Stomach smooth muscle (tissue), 2 donors: ENCODE measurements around the gene KCNJ5.
A peak's percentile ranks its signal among the peaks of the same experiment; 100 is the strongest.

Experiments
- H3K27ac ChIP-seq: one replicate; pipeline ENCODE4 v1.7.0; 2013; ENCODE audit warnings: mild to moderate bottlenecking, low read length, inconsistent platforms
- H3K27me3 ChIP-seq, 2 donors: one replicate each; pipeline ENCODE4 v1.7.0; 2013; ENCODE audit warnings: low read length in 2 of 2; ENCODE audit not compliant: insufficient read depth in 2 of 2, control insufficient read depth in 1 of 2
- H3K36me3 ChIP-seq, 2 donors: one replicate each; pipeline ENCODE4 v1.7.0; 2013; ENCODE audit warnings: low read length in 2 of 2; ENCODE audit not compliant: control insufficient read depth in 2 of 2, insufficient read depth in 2 of 2
- H3K4me1 ChIP-seq: one replicate; pipeline ENCODE4 v1.7.0; 2013; ENCODE audit warnings: low read length; ENCODE audit not compliant: control insufficient read depth, insufficient read depth
- H3K4me3 ChIP-seq, 2 donors: one replicate each; pipeline ENCODE4 v1.7.0; 2013; ENCODE audit warnings: low read length in 2 of 2
- H3K9ac ChIP-seq, 2 donors: one replicate each; pipeline ENCODE4 v1.7.0; 2013; ENCODE audit warnings: low read length in 2 of 2, mild to moderate bottlenecking in 1 of 2
- H3K9me3 ChIP-seq, 2 donors: one replicate each; pipeline ENCODE4 v1.7.0; 2013; ENCODE audit warnings: low read length in 2 of 2; ENCODE audit not compliant: control insufficient read depth in 2 of 2
- donor health status: healthy.
- donor health status: Pancreatic carcinoma.

The KCNJ5 gene

DNA sequence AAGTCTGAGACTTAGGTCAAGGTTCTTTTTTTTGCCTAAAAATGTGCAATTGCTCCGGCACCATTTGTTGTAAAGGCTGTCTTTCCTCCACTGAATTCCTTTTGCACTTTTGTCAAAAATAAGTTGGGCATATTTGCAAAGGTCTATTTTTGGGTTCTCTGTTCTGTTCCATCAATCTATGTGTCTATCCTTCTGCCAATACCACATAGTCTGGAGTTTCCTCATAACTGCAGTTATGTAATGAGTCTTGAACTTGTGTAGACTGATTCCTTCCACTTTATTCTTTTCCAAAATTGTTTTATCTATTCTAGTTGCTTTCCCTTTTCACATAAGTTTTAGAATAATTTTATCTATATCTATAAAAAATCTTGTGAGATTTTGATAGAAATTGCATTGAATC, 6.7 kb downstream of the KCNJ5 start:
- H3K27me3 ChIP-seq: no peaks in the 10 kb centered on the region
- H3K4me3 ChIP-seq: no peak overlapping the region
- no peaks in the 10 kb centered on the region for H3K9me3 ChIP-seq
- no peaks in the 10 kb centered on the region for H3K4me1 ChIP-seq
- H3K9ac ChIP-seq: no peak overlapping the region
- no peak overlapping the region for H3K27ac ChIP-seq
- H3K36me3 ChIP-seq: no peaks in the 10 kb centered on the region

DNA sequence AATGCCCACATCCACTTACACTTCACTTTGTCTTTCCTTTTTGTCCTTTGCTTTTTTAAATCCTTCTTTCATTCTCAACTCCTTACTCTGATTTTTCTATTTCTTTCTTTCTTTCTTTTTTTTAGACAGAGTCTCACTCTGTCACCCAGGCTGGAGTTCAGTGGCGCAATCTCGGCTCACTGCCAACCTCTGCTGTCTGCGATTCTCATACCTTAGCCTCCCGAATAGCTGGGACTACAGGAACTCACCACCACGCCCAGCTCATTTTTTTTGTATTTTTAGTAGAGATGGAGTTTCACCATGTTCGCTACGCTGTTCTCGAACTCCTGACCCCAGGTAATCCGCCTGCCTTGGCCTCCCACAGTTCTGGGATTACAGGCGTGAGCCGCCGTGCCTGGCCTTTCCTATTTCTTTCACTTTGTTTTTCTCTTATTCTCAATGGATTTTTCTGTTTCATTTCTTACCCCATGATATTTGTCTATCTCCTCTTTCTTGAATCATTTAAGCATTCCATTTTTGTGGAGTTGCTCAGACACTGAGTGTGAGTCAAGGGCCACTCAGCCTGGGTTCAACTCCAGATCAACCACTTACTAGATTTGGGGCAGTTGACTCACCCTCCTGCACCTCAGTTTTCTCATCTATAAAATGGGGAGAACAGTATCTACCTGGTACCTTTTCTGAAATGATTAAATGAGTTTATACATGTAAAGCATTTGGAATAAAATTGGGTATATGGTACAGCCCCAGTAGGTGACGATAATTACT, 7.6 kb downstream of the KCNJ5 start:
- Histone ChIP-seq H3K27ac (no peak overlapping the region), H3K9ac (no peak overlapping the region), H3K36me3 (no peaks in the 10 kb centered on the region), H3K4me3 (no peak overlapping the region), H3K27me3 (no peaks in the 10 kb centered on the region), H3K9me3 (no peaks in the 10 kb centered on the region), H3K4me1 (no peaks in the 10 kb centered on the region)

DNA sequence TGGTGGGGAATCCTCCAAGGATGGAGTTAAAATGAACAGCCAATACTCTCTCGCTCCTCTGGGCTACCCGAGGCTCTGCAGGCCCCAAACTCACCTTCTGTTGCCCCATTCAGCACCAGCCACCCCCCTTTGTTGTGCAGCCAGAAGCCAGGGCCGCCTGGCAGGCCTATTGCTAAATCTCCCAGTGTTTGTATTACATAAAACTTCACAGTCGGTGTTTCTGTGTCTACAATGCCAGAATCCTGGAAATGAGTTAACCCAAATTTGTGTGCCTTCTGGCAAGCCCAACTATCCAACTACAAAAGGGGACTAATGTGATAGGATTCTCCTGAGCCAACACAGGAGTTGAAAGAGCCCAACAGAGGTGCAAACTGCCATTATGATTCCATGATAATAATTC, 9.3 kb downstream of the KCNJ5 start:
- Histone ChIP-seq H3K4me1 (peaks cover 3% of the 10 kb centered on the region), H3K27me3 (peaks cover 0 to 2% of the 10 kb centered on the region in 2 donors), H3K27ac (no peak overlapping the region), H3K9me3 (no peaks in the 10 kb centered on the region), H3K36me3 (no peaks in the 10 kb centered on the region), H3K4me3 (no peak overlapping the region), H3K9ac (no peak overlapping the region)

DNA sequence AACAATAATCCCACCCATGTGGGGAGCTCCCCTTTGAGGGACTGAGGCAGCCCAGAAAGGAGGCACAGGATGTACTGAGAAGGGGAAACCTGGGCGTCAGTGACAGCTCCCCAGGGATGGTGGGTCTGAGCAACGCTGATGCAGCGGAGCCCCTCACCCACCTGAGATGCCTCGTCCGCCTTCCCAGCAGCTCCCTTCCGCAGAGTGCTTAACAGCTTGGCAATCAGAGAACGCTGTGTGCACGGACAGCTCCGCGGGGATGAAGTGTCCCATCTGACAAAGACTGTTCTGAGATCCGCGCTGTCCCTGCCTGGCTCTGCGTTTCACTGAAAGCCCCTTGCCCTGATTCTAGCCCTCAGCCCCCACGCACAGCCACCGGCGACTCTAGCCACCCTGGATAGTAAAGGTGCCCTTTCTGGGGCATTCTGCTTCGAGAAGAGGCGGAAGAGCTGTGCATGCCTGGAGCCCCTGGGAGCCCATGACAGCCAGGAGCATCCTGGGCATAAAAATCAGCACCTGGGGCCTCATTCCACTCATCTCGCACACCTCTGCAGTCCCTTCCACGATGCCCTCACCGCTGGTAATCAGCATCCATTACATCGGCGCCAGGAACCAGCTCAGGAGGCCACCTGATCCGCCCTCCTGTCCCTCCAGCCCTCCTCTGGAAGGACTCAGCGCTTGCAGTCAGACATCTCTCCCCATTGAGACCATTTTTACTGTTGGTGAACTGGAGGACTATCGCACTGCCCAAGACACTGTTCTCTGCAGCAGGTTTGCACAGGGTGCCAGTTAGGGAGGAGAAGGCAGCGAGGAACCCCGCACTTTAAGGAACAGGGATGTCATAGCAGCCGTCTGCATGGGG, 10.7 kb downstream of the KCNJ5 start:
- no peak overlapping the region for H3K27ac ChIP-seq
- peaks cover 9 to 12% of the 10 kb centered on the region in 2 donors for H3K27me3 ChIP-seq
- H3K4me1 ChIP-seq: peaks cover 14% of the 10 kb centered on the region
- no peak overlapping the region for H3K4me3 ChIP-seq
- no peak overlapping the region for H3K9ac ChIP-seq
- no peaks in the 10 kb centered on the region for H3K9me3 ChIP-seq
- H3K36me3 ChIP-seq: no peaks in the 10 kb centered on the region

DNA sequence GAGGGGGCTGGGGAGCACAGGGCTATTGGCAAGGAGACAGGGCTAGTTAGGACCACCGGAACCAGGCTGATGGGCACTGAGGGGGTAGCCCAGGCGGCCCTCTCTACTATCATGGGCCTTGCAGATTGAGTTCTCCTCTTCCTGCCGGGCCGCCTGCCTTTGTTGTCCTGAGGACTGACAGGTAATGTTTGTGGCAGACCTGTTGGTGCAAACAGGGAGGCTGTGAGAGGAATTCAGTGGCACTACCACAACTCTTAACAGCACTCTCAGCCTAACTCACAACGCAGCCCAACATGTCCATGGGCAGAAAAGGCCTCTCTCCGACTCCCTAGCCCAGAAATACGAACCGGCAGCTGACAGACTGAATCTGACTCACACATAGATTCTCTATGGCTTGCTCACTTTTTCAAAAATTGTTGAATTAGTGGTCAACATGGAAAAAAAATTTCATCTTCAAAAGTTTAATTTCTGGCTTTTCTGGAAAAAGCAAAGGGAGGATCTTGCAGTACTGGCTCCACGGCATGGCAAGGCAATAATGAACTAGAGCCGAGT, 11.4 kb downstream of the KCNJ5 start:
- Histone ChIP-seq H3K27me3 (peaks cover 11 to 14% of the 10 kb centered on the region in 2 donors), H3K4me3 (no peak overlapping the region), H3K27ac (no peak overlapping the region), H3K9me3 (no peaks in the 10 kb centered on the region), H3K9ac (no peak overlapping the region), H3K4me1 (peaks cover 14% of the 10 kb centered on the region), H3K36me3 (no peaks in the 10 kb centered on the region)

DNA sequence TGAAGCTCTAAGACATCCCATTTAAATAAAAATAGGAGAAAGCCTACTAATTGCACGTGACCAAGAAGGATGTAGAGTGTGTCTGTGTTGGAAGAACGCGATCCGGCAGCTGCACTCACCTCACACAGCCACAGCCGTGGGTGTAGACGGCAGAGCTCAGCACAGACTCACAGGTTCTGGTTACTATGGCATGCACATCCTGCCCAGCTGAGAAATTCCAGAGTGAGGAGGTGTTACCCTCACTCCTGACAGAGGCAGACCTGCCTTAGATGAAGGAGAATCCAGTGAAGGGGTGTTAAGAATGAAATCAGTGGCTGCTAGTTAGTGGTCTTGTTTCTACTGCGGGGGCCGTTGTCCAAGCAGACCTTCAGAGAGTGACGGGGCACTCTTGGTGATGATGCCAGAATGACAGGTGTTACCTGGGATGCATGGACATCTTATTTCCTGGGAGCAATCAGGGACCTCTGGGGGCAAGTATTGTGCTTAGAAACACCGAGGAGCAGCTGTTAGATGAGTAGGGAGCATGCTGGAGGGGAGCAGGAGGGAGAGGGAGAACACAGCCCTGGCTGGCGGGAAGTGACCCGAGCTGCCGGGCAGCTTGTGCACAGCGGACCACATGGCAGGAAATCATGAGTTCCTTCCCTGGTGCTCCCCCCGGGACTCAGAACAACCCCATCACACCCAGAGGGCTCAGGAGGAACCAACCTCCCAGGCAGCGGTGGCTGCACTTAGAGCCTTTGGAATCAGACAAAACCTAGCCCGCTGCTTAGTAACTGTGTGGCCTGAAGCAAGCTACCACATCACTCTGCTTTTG, 12.3 kb downstream of the KCNJ5 start:
- Histone ChIP-seq H3K36me3 (no peaks in the 10 kb centered on the region), H3K9me3 (no peaks in the 10 kb centered on the region), H3K4me3 (no peak overlapping the region), H3K9ac (no peak overlapping the region), H3K27ac (no peak overlapping the region), H3K4me1 (peaks cover 14% of the 10 kb centered on the region), H3K27me3 (peaks cover 13 to 16% of the 10 kb centered on the region in 2 donors)

DNA sequence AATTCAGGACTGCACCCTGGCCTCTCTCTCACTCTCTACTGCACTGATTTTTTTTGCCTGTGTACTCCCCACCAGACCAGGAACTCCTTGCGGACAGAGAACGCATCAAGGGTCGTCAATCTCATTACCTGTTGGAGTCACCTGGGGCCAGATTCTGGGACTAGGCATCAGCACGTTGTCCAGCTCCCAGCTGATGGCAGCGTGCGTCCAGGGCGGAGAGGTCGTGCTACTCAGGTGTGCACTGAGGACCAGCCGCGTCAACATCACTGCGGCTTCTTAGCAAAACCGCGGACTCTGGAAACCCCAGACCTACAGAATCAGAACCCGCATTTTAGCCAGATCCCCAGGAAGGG, 13.1 kb downstream of the KCNJ5 start:
- H3K27ac ChIP-seq: no peak overlapping the region
- H3K4me3 ChIP-seq: no peak overlapping the region
- H3K9ac ChIP-seq: no peak overlapping the region
- peaks cover 14% of the 10 kb centered on the region for H3K4me1 ChIP-seq
- no peaks in the 10 kb centered on the region for H3K9me3 ChIP-seq
- H3K36me3 ChIP-seq: no peaks in the 10 kb centered on the region
- H3K27me3 ChIP-seq: peaks cover 13 to 21% of the 10 kb centered on the region in 2 donors

DNA sequence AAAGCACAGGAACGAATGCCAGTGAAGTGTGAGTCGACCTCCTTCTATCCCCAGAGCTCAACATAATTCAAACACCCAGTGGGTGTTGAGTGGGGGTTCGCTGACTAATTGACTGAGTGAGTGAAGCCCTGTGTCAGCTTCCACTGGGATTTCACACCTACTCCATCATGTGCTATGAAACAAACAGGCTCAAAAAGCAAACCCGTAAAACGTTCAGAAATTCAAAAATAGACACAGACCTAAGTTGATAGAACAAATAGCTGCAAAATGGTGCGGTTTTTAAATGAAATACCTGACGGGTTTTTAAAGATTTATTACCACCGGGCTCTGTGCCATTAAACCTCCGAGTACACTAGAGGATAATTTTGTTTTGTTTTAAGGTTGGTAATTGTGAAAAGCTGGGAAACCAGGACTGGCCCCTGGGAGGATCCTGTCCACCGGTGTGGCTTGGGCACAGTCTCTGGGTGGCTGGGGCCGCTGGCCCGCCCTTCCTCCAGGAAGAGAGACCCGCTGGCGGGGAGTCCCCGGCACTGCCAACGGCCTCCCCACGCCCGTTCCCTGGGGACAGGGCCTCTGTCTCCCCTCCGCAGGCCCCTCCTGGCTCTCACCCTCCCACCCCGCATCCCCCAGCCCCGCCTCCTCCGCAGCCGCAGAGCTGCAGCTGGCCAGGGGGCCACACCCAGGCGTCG, 13.6 kb downstream of the KCNJ5 start:
- Histone ChIP-seq H3K27ac (no peak overlapping the region), H3K36me3 (no peaks in the 10 kb centered on the region), H3K4me1 (peaks cover 14% of the 10 kb centered on the region), H3K27me3 (peaks cover 13 to 23% of the 10 kb centered on the region in 2 donors), H3K9ac (no peak overlapping the region), H3K9me3 (no peaks in the 10 kb centered on the region), H3K4me3 (peak overlapping the region; percentile 54 to 69)

DNA sequence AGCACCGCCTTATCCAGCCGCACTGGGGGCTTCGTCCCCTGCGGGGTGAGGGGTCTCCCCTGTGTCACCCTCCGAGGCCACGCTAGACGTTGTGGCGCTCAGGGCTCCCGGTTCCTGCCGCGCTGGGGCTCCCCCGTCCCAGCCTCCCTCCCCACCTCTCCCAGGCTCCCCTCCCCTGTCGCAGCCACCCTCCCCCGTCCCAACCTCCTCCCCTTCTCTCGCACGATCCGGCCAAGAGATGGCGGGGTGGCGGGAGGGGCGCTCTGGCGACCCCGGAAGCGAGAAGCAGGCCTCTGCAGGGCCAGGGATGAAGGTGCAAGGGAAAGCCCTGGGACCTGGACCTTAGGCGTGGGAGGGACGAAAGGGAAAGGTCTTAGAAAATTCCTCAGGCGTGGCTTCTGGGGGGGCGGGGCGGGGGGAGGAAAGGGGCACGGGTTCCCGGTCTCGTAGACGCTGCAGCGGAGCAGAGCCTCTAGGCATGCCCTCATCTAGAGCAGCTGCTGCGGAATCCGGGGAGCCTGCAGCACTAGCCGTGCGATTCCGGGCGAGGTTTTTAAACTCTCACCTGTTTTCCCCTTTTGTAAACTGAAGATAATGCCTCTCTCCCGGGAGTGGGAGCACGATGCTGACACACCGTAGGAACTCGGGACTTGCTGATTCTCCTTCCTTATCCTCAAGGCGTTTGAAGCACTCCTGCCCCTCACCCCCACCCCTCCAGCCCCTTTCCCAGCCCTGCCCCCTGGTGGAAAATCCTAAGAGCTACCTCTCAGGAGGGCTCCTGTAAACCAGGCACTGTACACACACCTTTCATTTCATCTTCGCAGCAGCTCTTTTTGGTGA, 14.4 kb downstream of the KCNJ5 start:
- H3K27me3 ChIP-seq: peaks cover 13 to 23% of the 10 kb centered on the region in 2 donors

More for the DNA sequence above, 14.4 kb downstream of the KCNJ5 start:
- H3K9ac ChIP-seq: no peak overlapping the region
- no peaks in the 10 kb centered on the region for H3K9me3 ChIP-seq
- no peaks in the 10 kb centered on the region for H3K36me3 ChIP-seq
- H3K4me1 ChIP-seq: peaks cover 14% of the 10 kb centered on the region
- no peak overlapping the region for H3K27ac ChIP-seq
- H3K4me3 ChIP-seq: peak overlapping the region; percentile 54 to 69
